ENCODE measurements around the gene NDST1. TPM values are rescaled to one million over a fixed set of nuclear protein-coding genes. Genes with fewer than 3 reads are reported as not detected.

NDST1 gene
- total and polyA plus RNA-seq, 10 of the 15 experiments (the other 5 are each of a cell fraction or from before 2014, with no cell fraction given) = 0.20 to 53.5 (median 12.9) TPM

DNA sequence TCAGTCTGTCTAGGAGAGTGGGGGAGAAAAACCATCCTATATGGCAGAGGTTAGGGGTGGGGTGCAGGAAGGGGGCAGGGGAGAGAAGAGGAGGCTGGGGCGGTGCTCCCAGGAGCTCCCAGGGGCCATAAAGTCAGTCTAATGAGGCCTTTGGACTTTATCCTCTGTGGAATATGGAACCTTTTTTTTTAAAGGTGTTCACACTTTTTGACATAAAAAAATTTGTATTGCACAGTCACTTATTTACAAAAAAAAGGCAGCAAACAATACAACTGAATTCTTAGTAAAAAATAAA, 80.6 kb downstream of the NDST1 start (continued):
- TF ChIP-seq, protein P1, sequence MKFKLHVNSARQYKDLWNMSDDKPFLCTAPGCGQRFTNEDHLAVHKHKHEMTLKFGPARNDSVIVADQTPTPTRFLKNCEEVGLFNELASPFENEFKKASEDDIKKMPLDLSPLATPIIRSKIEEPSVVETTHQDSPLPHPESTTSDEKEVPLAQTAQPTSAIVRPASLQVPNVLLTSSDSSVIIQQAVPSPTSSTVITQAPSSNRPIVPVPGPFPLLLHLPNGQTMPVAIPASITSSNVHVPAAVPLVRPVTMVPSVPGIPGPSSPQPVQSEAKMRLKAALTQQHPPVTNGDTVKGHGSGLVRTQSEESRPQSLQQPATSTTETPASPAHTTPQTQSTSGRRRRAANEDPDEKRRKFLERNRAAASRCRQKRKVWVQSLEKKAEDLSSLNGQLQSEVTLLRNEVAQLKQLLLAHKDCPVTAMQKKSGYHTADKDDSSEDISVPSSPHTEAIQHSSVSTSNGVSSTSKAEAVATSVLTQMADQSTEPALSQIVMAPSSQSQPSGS (IDR thresholded peaks at IDR 0.05; ENCODE audit: low read length) = no peak
- no peak for TF ChIP-seq RAD21 (IDR thresholded peaks at IDR 0.05; ENCODE audit: insufficient read depth, low read depth, low read length)
- TF ChIP-seq, protein P2, sequence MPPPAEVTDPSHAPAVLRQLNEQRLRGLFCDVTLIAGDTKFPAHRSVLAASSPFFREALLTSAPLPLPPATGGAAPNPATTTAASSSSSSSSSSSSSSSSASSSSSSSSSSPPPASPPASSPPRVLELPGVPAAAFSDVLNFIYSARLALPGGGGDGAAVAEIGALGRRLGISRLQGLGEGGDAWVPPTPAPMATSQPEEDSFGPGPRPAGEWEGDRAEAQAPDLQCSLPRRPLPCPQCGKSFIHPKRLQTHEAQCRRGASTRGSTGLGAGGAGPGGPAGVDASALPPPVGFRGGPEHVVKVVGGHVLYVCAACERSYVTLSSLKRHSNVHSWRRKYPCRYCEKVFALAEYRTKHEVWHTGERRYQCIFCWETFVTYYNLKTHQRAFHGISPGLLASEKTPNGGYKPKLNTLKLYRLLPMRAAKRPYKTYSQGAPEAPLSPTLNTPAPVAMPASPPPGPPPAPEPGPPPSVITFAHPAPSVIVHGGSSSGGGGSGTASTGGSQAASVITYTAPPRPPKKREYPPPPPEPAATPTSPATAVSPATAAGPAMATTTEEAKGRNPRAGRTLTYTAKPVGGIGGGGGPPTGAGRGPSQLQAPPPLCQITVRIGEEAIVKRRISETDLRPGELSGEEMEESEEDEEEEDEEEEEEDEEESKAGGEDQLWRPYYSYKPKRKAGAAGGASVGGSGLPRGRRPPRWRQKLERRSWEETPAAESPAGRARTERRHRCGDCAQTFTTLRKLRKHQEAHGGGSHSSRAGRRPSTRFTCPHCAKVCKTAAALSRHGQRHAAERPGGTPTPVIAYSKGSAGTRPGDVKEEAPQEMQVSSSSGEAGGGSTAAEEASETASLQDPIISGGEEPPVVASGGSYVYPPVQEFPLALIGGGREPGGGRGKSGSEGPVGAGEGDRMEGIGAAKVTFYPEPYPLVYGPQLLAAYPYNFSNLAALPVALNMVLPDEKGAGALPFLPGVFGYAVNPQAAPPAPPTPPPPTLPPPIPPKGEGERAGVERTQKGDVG (CRISPR knock-in tag; IDR thresholded peaks at IDR 0.05) = no peak
- TF ChIP-seq SMARCA5 (IDR thresholded peaks at IDR 0.05) = no peak
- no peak for TF ChIP-seq ZSCAN29 (IDR thresholded peaks at IDR 0.05)
- no peak for TF ChIP-seq FOXM1 (IDR thresholded peaks at IDR 0.05; ENCODE audit: low read depth, low read length)
- no peak for TF ChIP-seq RUNX3 (IDR thresholded peaks at IDR 0.05; ENCODE audit: low read length)
- no peak for TF ChIP-seq NBN (IDR thresholded peaks at IDR 0.05)

All from GM12878 (cell line).